Mononuclear cell (primary cell): Measurements from ENCODE around the gene ADGRD1. TPM values are rescaled to one million over a fixed set of nuclear protein-coding genes. Genes with fewer than 3 reads are reported as not detected.

Experiments
- H3K27me3 ChIP-seq: 2 replicates; pipeline ENCODE4 v1.6.0; 2011; ENCODE audit warnings: low read length, control low read depth; ENCODE audit not compliant: insufficient read depth
- H3K4me1 ChIP-seq: 2 replicates; pipeline ENCODE4 v1.5.1; 2011; ENCODE audit warnings: mild to moderate bottlenecking, low read length, control low read depth; ENCODE audit not compliant: insufficient read depth
- H3K4me3 ChIP-seq: 2 replicates; pipeline ENCODE4 v1.5.1; 2011; ENCODE audit warnings: mild to moderate bottlenecking, low read length, moderate library complexity
- H3K9me3 ChIP-seq: 2 replicates; pipeline ENCODE4 v1.5.1; 2011; ENCODE audit warnings: low read depth, mild to moderate bottlenecking, control low read depth, low read length
- total RNA-seq: library from RNA; depleted of rRNA; stranded (reverse); fragments of >200 nt; gene quantifications from one replicate; pipeline ENCODE4 v1.2.3, GENCODE V29; 2012

The ADGRD1 gene
- total RNA-seq, 1 donor = 2.3 TPM

DNA sequence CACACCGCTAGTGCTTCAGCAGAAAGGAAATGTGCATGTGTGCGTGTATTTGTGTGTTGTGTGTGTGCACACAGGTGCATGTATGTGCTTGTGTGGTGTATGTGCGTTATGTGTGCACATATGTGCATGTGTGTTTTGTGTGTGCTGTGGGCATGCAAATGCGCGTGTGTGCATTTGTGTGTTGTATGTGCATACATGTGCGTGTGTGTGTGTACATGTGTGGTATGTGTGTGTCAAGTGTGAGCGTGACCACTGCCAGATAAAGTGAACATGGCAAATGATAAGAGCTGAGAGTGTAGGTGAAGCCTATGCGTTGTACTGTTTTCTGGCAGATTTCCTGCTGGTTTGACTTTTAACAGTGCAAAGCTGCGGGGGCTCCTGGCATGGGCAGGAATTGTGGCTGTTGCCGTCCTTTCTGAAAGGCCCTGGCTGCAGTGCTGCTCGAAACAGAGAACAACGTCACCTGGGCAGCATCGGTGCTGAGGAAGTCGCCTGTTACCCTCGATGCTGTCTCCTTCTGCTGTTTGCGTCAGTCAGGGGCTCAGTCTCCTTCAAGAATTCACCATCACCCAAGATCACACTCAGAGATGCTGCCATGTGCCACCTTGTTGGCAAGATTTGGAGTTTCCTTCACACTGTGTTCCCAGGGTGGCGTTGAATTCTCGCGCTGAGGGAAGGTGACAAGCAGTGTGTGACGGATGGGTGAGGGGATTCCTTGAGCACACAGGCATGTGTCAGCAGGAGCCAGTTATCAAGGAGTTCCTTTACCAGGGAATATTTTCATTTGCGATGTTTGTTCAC is 56.1 kb downstream of the ADGRD1 start:
- no peaks in the 10 kb centered on the region for H3K4me1 ChIP-seq
- no peak overlapping the region for H3K4me3 ChIP-seq
- H3K27me3 ChIP-seq = no peaks in the 10 kb centered on the region
- no peaks in the 10 kb centered on the region for H3K9me3 ChIP-seq

DNA sequence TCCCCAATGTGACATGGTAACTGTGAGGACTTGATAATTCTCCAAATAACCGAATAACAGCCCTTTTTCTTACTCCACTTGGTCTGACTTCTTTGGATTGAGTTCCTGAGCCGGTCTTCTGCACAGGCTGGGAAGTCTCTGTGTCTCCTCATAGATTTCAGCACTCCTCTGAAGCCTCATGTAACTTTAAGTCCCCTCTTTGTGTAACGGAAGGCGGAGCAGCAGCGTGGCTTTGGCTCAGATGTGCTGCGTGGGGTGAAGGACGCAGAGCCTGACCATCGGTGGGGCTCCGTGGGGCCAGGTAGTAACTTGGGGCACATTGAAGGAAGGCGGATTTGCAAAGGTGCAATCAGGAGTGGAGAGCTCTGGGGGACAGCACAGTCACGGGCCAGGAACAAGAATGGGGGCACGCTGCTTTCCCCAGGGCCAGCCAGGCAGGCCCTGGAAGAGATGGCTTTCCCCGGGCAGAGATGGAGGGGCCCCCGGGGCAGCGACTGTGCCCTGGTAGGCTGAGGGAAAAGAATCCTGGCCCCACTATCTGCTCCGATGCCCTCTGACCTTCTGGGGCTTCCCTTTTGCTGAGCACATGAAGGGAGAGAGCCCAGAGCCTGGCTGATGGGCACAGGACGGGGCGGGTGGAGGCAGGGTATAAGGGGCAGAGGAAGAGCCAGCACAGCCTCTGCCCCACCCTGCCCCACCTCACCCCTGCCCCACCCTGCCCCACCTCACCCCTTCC is 56.9 kb downstream of the ADGRD1 start:
- H3K4me1 ChIP-seq = no peaks in the 10 kb centered on the region
- no peak overlapping the region for H3K4me3 ChIP-seq
- no peaks in the 10 kb centered on the region for H3K27me3 ChIP-seq
- no peaks in the 10 kb centered on the region for H3K9me3 ChIP-seq

DNA sequence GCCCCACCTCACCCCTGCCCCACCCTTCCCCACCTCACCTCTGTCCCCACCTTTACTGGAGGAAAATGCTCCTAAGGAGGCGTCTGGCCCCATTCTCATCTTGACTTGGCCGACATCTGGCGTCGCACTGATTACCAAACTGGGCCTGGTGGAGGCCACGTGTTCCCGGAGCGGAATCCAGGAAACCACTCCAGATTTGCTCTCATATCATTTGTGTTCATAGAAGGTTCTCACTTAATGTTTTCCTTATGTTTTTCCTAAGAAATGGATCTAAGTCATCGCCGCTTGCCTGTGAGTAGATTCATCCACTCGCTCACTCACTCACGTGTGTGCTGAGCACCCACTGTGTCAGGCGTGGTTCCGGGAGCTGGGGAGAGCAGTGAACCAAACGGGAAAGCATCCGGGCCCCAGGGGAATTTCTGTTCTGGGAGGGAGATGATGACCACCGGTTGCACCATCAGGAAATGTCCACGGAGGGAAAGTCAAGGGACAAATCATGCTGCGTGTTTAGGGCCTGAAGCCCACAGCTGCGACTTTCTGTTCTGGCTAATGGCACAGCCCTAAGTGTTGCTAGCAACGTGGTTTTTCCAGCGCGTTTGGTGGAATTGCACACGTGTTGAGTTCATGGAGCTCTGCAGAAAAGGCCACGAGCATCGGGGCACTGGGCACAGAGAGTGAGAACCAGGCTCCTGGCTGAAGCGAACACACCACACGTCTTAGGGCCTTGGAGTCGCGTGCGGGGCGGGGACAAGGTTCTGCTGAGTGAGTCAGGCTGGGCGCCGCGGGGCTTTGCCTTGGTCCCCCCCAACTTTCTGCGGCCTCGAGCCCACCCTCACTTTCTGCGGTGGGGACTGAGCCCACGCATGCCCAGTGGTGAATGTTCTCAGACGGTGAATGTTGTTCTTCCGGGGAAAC is 57.7 kb downstream of the ADGRD1 start:
- Histone ChIP-seq H3K4me3 (no peak overlapping the region), H3K27me3 (no peaks in the 10 kb centered on the region), H3K9me3 (no peaks in the 10 kb centered on the region), H3K4me1 (no peaks in the 10 kb centered on the region)

DNA sequence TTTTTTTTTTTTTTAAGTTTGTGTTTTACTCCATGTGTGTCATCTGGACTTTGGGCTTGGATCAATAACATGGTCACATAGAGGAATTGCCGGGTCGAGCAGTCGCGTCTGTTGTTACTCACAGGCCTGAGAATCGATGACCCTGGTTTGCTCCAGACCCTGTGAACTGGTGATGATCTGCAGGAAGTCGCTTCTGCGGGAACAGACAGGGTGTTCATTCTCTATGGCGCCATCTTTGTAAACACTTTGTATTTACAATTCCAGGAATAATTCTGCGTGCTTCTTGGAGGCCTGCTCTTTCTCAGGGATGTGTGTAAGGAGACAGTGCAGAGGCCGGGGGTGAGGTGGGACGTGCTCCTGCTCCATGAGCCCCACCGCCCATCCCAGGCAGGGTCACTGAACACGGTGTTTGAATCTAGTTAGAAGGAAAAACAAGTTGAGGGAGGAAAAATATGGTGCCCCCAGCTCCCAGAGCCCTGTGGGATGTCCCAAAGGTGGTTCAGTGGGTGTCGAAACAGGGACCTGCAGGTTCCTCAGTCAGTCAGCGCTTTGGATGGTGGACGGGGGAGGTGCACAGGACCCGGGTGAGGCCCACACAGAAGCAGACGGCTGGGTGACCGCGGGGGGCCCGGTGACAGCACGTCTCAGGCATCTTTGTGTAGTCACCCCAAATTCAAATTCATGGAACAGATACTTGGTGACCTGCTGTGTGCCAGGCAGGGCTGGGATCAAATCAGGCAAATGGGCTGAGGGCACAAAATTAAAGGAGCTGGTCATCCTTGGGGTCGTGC is 58.8 kb downstream of the ADGRD1 start:
- H3K4me1 ChIP-seq = no peaks in the 10 kb centered on the region
- H3K9me3 ChIP-seq = no peaks in the 10 kb centered on the region
- no peaks in the 10 kb centered on the region for H3K27me3 ChIP-seq
- H3K4me3 ChIP-seq = no peak overlapping the region

DNA sequence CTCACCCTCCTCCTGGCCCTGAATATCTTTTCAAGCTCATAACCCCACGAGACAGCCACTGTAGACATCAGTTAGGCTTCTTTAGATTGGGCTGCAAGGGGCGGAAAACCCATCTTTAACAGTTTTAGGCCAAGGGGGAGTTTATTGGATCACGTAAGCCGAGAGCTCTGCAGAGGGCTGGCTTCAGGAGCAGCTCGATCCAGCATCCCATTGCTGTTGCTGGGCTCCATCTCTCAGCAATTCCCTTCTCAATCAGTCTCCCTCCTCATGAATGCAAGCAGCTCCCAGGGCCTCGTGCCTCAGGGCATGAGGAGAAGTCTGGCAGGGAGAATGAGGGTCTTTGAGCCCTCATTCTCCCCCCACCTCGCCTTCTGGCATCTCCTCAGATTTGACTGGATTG is 59.4 kb downstream of the ADGRD1 start:
- no peaks in the 10 kb centered on the region for H3K9me3 ChIP-seq
- H3K4me3 ChIP-seq = no peak overlapping the region
- no peaks in the 10 kb centered on the region for H3K4me1 ChIP-seq
- H3K27me3 ChIP-seq = no peaks in the 10 kb centered on the region

DNA sequence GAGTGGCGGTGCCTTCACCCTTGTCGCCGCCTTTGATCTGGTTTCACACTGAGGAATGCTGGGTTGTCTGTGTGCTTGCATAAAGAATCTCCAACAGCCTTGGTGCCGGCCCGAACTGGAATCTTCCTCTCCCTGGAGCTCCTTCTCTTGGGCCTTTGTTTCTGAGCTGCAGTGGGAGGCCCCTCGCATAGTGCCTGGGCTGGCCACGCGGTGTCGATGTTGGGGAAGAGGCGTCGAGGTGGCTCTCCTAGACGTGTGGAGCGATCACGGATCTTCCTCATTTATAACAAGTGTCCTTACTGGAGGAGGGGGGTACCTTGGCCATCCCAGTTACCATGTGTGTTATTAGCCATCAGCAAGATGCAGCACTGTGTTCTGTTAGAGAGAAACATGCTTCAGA is 60.6 kb downstream of the ADGRD1 start:
- Histone ChIP-seq H3K27me3 (no peaks in the 10 kb centered on the region), H3K9me3 (no peaks in the 10 kb centered on the region), H3K4me3 (no peak overlapping the region), H3K4me1 (no peaks in the 10 kb centered on the region)

DNA sequence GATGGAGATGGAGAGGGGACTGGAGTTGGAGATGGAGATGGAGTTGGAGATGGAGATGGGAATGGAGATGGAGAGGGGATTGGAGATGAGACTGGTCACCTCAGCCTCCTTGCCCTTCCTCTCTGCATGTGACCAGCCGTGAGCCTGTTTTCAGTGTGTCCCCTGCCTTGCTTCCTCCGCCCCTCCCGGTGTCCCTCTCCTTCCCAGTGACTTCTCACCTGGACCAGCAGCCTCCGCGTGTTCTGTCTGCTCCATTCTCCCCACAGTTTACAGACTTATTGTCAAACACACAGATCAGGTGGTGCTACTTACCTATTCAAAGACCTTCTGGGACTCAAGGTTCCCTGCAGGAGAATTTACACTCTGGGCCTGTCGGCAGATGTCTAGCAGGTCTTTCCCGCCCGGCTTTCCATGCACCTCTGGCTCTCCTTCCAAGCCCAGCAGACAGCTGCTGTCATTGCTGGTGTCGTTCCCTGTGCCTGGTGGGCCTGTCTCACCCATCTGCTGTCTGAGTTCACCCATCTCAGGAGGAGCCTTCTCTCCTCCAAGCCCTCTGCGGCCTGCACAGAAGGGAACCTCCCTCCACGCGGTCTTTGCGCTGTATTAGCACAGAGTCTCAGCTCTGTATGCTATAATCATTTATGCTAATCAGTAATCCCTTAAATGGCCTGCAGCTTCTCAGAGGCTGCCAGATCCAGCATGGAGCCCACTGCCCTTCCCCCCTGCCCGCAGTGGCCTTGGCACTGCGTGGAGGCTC is 62.1 kb downstream of the ADGRD1 start:
- H3K4me3 ChIP-seq = no peak overlapping the region
- H3K4me1 ChIP-seq = no peaks in the 10 kb centered on the region
- H3K27me3 ChIP-seq = no peaks in the 10 kb centered on the region
- no peaks in the 10 kb centered on the region for H3K9me3 ChIP-seq

DNA sequence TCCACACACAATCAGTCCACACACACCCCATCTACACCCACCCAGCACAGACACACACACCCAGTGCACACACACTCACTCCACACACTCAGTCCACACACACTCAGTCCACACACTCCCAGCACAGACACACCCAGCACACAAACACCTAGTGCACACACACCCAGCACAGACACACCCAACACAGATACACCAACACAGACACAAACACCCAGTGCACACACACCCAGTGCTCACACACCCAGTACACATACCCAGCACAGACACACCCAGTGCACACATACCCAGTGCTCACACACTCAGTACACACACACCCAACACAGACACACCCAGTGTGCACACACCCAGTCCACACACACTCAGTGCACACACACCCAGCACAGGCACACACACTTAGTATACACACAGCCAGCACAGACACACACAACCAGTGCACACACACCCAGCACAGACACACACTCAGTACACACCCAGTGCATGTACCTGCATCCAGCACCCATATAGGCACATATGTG is 63.8 kb downstream of the ADGRD1 start:
- Histone ChIP-seq H3K4me3 (no peak overlapping the region), H3K9me3 (no peaks in the 10 kb centered on the region), H3K4me1 (no peaks in the 10 kb centered on the region), H3K27me3 (no peaks in the 10 kb centered on the region)

DNA sequence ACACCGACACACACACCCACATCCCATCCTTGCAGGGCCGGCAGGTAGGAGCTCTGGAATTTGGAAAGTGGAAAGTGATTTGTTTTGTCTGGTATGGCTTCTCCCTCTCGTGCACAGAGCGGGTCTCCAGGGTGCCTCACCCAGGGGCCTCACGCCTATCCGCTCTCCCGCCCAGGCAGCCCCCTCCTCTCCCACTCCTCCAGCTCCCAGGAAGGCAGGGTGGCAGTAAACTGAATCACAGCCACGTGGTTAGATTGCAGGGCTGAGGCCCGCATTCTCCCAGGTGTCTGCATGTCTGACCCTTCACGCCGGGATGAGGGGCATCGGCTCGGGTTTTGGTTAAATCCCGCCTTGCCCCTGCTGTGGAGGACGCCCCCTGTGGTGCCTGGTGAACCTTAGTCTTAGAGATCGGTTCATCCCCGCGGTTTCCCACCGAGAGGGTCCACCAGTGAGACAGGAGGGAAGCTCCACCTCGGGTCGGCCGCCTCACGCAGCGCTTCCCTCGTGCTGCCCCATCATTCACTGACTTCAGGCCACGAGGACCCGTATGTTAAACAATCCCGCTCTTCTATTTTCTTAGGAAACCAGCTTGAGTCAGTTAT is 64.4 kb downstream of the ADGRD1 start:
- no peaks in the 10 kb centered on the region for H3K4me1 ChIP-seq

DNA sequence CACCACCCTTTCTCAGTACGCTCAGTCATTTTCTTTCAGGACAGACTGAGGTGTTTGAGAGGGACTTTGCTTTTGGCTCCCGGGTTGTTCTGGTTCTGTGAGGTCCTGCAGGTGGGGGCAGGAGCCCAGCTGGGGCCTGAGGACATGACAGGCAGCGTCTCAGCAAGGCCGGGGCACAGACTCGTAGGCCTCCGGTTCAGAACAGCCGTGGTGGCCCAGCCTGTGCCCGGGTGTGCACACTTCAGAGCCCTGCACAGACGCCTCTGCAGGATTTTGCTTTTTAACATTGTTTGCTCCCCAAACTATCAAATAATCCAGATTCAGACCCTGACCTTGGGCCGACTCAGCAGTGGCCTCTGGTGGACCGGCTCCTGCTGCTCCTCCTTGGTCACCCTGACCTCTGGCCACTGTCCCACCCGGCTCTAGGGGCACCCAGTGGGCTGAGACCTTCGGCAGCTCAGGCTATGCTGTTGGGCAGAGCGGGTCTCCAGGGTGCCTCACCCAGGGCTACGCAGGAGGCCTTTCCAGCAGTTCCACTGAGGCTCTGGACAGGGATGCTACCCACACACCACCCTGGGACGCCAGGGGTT is 65.2 kb downstream of the ADGRD1 start:
- Histone ChIP-seq H3K4me3 (no peak overlapping the region), H3K9me3 (no peaks in the 10 kb centered on the region), H3K4me1 (no peaks in the 10 kb centered on the region), H3K27me3 (no peaks in the 10 kb centered on the region)

More for the DNA sequence above, 64.4 kb downstream of the ADGRD1 start:
- Histone ChIP-seq H3K27me3 (no peaks in the 10 kb centered on the region), H3K4me3 (no peak overlapping the region), H3K9me3 (no peaks in the 10 kb centered on the region)

DNA sequence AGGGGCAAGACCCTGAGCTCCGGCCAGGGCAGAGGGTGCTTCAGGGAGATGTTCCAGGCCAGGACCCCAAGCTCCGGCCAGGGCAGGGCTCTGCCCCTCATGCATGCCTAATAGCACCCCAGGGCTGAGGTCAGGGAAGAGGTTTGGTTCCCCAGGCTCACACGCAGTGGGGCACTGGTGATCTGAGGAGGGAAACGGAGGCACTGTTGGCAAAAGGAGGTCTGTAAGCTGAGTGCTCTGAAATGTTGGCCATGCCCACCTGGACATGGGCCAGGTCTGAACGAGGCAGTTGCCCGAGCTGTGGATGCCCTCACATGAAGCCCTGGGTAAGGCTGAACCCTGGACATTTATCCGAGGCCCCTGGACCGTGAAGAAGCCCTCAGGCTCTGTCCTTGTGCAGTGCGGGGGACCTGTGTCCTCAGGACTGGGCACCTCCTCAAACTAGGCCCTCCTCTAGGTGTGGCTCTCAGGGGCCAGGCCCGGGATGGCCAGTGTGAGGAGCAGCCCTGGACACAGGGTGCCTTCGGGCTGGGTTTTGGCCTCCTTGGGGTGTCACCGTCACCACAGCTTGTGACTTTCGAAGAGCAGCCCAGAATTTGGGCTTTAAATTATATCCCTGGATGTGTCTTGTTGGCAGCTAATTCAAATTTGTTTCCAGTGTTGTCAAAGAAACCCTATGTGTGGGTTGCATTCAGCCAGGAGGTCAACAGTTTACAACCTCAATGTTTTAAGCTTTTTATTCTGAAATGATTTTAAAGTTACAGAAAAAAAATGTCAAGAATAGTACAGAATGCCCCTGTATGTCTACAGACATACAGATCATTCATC is 66.8 kb downstream of the ADGRD1 start:
- Histone ChIP-seq H3K9me3 (no peaks in the 10 kb centered on the region), H3K27me3 (no peaks in the 10 kb centered on the region), H3K4me3 (no peak overlapping the region), H3K4me1 (no peaks in the 10 kb centered on the region)

DNA sequence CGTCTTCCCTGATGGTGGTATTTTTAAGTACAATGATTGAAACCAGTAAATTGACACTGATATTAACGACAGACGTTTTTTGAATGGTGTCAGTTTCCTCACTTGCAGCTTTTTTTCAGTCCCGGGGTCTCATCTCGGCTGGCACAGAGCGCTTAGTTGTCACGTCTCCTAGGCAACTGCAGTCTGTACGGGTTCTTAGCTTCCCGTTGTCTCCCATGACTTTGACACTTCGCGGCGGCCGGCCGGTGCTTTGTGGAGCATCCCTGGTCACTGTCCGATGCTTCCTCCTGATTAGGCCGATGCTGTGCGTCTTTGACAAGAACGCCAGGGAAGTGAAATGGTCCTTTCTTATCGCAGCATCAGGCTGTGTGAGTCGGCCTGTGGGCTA is 67.4 kb downstream of the ADGRD1 start:
- Histone ChIP-seq H3K4me1 (no peaks in the 10 kb centered on the region), H3K27me3 (no peaks in the 10 kb centered on the region), H3K4me3 (no peak overlapping the region), H3K9me3 (no peaks in the 10 kb centered on the region)
